ENCODE measurements around the gene TMEM54.

DNA sequence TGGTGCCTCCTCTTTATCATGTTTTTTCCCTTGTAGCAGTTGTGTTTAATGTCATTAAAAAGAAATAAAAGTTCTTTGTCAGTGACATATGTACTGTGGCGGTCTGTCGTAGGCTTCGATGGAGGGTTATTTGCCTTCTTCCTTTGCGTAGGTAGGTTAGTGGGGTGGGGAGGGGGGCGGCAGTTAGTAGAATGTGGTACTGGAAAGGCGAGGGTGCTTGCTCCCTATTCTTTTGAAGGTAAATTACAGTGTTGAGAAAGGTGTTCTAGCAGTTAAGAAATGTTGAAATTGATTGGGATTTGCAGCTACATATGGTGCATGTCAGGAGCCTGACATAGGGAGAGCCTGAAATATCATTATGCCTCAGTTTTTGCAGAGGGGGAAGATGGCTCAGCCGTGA, 42.4 kb downstream of the TMEM54 start:
- TF ChIP-seq NCOA1 (IDR thresholded peaks at IDR 0.05; ENCODE audit: low read depth) (no peak), ELF2 (CRISPR knock-in tag; IDR thresholded peaks at IDR 0.05) (no peak), DACH1 (IDR thresholded peaks at IDR 0.05; ENCODE audit: partially characterized antibody) (no peak), MAFK (IDR thresholded peaks at IDR 0.05; ENCODE audit: low read length) (no peak), RB1 (IDR thresholded peaks at IDR 0.05; ENCODE audit: low read depth) (no peak), BHLHE40 (IDR thresholded peaks at IDR 0.05; ENCODE audit: low read length) (no peak), ZFP1 (CRISPR knock-in tag; IDR thresholded peaks at IDR 0.05) (no peak), MYC (IDR thresholded peaks at IDR 0.05; ENCODE audit: low read depth, low read length) (no peak), MYC (CRISPR knock-in tag; IDR thresholded peaks at IDR 0.05; ENCODE audit: borderline replicate concordance, low read depth) (no peak), ZFP36 (IDR thresholded peaks at IDR 0.05; ENCODE audit: low read depth, low read length, partially characterized antibody) (no peak)
- TF ChIP-seq, protein P1, sequence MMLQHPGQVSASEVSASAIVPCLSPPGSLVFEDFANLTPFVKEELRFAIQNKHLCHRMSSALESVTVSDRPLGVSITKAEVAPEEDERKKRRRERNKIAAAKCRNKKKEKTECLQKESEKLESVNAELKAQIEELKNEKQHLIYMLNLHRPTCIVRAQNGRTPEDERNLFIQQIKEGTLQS (IDR thresholded peaks at IDR 0.05) = no peak
- TF ChIP-seq, protein P1 (CRISPR knock-in tag; conservative IDR thresholded peaks at IDR 0.05) = no peak
- TF ChIP-seq, protein P2, sequence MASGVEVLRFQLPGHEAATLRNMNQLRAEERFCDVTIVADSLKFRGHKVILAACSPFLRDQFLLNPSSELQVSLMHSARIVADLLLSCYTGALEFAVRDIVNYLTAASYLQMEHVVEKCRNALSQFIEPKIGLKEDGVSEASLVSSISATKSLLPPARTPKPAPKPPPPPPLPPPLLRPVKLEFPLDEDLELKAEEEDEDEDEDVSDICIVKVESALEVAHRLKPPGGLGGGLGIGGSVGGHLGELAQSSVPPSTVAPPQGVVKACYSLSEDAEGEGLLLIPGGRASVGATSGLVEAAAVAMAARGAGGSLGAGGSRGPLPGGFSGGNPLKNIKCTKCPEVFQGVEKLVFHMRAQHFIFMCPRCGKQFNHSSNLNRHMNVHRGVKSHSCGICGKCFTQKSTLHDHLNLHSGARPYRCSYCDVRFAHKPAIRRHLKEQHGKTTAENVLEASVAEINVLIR (CRISPR knock-in tag; IDR thresholded peaks at IDR 0.05) = no peak

Data from K562 (cell line).